DMS114 treated with DMSO at 0.1 percent for 48 hours (cell line): ENCODE results near the gene GJD2.

ENCODE experiments used
- DNase-seq: peaks from one replicate; lab custom pipeline; 2025; ENCODE audit not compliant: unreplicated experiment; lab: John Stamatoyannopoulos, UW

GJD2 gene

DNA sequence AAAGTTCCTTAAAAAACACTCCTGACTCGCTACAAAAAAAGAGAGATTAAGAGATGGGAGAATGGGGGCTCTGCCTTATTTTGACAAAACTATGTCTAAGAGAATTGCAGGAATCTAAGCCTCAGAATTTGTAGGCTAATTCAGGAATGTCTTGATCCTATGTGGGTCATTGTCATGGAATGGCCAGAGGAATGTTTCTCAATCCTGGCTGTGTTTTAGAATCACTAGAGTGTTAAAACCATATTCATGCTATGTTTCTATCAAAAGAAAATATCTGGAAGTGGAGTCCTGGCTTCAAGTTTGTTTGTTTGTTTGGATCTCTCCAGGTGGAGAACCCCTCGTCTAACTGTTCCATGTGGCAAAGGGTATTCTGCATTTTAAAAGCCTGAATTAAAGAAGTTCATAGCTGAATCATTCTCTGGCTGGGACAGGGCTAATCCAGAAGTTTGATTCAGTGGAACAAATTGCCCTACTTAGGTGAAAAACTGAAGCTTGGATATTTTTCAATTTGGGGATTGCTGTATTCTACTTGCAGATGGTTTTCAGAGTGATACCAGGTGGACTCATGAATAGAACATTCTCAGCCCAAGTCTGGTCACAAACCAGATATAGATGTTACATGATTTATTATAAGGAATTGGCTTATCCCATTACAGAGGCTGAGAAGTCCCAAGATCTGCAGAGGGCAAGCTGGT lies 28.2 kb downstream of the GJD2 start:
- DNase-seq, result no peak

DNA sequence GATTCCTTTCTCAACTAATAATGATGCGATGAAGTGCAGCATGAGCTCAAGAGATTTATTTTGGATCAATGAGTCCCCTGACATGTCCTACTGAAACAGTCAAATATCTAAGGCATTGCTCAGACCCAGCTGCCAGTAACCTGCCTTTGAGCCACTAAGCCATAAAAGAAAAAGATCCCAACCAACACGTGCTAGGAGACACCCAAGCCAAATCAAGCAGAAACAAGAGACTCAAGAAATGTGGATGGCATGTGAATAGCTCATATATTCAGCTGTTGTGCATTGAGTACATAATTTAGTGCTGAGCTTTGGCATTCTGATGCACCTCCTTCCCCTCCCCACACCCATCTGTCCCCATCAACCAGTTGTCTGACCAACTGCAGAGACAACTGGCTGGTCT lies 29.2 kb downstream of the GJD2 start:
- no peak for DNase-seq

- no peak for DNase-seq
Observed at GRCh38 chr15:34724481-34724880, 30.3 kb downstream of the GJD2 start.

GRCh38 chr15:34722439-34722836 lies 32.4 kb downstream of the GJD2 start:
- peak; percentile 2 for DNase-seq

DNA sequence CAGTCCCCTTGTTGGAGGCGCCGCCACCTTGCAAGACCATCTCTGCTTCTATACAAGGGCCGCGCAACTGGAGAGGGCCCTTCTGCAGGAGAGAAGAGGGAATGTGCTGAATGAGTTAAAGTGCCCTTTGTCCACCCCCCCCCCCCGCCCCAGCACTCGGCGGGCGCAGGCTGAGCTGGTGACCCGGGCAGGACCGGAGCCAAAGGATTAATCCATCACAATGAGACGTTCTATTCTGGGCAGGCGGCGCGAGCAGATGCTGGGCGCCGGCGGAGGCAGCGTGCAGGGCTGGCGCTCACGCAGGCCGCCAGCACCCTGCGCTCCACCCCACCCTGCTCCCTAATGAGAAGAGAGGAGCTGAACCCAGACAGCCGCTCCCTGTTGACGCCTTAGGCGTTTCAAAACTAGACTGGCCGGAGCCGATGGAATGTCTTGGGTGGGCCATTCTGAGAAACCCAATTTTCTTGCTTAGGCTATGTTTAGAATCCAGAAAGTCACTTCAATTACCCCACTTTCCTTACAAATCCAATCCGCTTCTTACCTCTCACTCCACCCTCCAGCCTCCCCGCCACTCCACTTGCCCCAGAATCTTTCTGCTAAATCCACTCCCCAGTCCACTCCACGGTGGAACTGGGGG lies 32.9 kb downstream of the GJD2 start:
- peak; percentile 3 for DNase-seq

DNA sequence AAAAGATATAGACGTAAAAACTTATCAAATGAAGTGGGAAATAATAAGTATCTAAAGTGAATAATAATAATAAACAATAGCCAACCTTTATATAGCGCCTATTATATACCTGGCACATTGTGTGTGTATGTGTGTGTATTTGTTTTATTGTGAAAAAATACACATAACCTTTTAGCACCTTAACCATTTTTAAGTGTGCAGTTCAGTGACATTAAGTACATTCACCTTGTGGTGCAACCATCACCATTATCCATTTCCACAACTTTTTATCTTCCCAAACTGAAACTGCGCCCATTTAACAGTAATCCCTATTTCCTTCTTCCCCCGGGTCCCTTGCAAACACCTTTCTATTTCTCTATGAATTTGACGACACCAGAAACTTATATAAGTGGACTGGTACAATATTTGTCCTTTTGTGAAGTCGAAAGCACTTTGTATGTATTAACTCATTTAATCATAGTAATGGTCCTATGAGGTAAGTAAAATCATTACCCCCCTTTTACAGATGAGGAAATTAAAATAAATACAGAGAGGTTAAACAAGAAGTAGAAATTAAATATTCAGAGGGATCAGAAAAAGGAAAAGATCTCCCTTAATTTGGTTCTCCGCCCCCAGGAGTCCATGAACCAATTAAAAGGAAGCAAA lies 33.5 kb downstream of the GJD2 start:
- no peak for DNase-seq

DNA sequence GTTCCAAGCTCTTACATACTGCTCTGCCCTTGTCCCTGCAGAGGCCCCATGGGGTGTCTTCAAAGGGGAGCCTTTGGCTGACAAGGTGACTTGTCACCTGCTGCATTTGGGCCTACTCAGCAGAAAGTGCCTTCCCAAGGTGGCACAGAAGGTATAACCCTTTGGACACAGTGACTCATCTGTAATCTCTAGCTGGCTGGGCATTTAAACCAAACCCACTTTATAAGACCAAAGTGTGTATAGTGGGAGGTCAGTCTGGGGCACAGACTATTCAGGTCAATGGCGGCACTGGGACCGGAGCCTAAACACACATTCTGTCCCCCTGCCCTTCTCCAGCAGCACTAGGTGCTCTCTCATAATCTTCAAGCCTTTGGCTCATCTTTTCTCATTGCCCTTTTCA lies 35.1 kb downstream of the GJD2 start:
- DNase-seq, result no peak

DNA sequence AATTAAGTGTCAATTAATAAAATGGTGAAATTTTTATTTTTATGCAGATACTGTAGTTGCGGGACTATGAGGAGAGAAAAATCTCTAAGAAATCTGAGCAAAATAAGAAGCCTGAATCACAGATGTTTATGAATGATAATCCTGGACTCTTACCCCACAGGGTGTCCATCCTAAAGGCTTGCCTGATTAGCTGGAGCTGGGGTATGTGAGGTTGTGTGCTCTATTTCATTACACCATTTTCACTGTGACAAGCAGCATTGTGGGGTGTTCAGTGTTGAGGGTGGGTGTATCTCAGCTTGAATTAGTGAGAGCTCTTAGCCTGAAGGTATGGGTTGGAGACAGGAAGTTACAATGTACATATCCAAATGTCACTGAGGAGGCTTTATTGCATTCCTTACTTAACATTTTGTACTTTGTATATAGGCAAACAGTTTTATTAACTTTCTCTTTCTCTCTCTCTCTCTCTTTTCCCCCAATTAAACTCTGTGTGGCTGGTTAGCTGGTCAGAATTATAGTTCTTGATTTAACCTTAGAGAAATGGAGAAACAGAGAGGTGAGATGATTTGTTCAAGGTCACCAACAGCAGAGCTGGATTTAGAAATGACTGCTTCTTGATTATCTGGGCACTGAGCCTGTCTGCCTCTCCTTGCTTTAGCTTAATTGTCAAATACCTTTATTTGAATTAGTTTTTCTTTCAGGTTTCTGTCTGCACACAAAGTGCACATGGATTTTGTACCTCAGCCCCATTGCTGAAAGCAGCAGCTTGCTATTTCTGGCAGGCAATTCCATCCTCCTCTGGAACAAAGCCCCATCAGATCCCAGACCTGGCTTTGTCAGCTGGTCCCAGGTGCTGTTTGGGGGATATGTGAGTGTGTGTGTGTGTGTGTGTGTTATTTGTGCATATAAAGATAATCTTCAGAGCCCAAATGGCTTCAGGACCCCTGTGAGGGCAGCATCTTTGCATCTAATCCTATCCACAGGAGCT lies 35.8 kb downstream of the GJD2 start:
- DNase-seq, result no peak

DNA sequence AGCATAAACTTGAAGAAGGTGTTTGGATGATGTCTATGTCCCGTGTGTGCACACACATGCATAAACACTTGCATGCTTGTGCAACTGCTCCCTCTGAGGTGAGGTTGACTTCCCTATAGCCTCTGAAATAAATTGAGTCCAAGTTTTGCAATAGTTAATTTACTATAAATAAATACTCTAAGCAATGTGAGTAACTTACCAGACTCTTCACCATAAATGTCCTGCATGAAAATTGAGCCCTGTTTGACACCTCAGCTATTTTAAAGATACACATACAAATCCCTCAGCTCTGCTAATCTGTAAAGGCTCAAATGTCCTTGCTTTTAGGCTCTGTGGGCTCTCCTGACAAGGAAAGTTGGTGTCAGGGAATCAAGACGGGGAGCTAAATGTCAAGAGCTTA lies 37.1 kb downstream of the GJD2 start:
- DNase-seq, result no peak

GRCh38 chr15:34716111-34716510 lies 38.7 kb downstream of the GJD2 start:
- no peak for DNase-seq

GRCh38 chr15:34714476-34715121 lies 40.2 kb downstream of the GJD2 start:
- no peak for DNase-seq

DNA sequence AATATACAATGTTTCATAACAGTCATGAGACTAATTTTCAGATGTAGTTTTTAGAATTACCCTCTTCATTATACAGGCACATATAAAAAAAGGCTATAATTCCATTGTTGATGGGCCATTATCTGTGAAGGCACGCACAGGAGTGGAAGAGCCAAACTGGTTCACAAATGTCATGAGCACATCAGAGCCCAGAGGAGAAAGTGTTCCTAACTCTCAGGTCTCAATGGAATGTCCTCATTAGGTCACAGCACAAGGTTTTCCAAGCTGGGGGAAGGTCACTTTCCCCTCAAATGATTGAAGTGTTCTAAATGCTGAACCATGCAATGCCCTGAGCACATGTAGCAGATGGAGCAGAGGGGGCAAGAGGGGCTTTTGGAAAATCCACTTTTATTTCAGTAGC lies 41.2 kb downstream of the GJD2 start:
- no peak for DNase-seq

DNA sequence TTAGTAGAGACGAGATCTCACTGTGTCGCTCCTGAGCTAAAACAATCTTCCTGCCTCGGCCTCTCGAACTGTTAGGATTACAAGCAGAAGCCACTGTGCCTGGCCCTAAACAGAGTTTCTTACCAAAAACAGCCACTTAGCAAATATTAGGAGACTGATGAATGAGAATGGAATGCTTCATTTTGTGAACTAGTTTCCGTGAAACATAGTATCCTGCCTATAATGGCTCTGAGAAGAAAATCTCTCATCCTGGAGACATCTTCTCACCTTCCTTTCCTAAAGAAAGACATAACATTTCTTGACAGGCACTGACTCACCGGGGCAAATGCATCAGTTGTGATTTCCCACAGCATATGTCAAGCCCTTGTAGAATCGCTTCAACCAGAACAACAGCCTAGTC lies 44.9 kb downstream of the GJD2 start:
- DNase-seq, result no peak

DNA sequence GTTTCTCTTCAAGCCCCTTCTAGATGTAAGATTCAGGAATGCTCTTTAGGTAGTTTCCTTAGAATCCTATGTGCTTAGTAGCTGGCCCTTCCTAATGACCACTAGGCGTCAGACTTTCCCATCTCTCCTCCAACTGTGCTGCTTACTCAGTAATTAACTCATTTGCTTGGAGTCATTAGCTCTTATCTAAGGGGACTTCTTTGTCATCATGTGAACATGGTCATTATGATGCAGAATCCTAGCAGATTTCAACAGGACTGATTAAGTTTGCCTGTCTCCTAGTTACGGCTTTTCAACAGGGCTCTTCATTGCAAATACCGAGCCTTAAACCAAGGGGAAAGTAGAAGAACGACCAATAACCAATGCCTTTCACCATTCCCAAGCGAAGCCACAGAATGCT lies 46.4 kb downstream of the GJD2 start:
- DNase-seq, result peak; percentile 13

DNA sequence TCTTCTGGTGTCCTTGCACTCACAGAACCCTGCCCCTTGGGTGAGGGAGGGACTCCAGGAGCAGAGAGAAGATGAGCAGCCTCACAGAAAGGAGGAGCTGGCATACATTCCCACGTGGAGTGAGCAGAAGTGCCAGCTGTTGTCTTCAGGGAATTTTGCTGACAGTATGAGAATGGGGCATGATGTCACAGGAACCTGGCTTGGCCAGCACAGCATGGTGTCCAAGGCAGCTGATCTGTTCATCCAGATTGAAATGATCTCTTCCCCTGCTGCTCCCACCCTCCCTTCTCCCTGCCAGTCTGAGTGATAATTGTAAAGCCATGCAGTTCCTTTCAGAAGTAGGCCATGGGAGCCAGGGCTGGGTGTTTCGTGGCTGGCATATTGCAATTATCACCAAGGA lies 53.3 kb downstream of the GJD2 start:
- no peak for DNase-seq
